C4-2B (cell line): Measurements from ENCODE around the gene COP1.

Experiments
- H3K27ac ChIP-seq: fragments of 450-650 bp; 2 replicates; pipeline ENCODE4 v1.5.1; 2017
- ZFX ChIP-seq: fragments of 450-650 bp; IDR thresholded peaks from 2 replicates; pipeline ENCODE4 v1.6.1; 2017
- TF ChIP-seq, protein P1 (sequence below): fragments of 450-650 bp; conservative IDR thresholded peaks from 2 replicates; pipeline ENCODE4 v1.5.1; 2017; ENCODE audit warnings: mild to moderate bottlenecking

Gene COP1

GRCh38 chr1:176066709-176067108 is 140.4 kb downstream of the COP1 start:
- H3K27ac ChIP-seq = no peak overlapping the region
- no peak for TF ChIP-seq ZFX
- TF ChIP-seq, protein P1, sequence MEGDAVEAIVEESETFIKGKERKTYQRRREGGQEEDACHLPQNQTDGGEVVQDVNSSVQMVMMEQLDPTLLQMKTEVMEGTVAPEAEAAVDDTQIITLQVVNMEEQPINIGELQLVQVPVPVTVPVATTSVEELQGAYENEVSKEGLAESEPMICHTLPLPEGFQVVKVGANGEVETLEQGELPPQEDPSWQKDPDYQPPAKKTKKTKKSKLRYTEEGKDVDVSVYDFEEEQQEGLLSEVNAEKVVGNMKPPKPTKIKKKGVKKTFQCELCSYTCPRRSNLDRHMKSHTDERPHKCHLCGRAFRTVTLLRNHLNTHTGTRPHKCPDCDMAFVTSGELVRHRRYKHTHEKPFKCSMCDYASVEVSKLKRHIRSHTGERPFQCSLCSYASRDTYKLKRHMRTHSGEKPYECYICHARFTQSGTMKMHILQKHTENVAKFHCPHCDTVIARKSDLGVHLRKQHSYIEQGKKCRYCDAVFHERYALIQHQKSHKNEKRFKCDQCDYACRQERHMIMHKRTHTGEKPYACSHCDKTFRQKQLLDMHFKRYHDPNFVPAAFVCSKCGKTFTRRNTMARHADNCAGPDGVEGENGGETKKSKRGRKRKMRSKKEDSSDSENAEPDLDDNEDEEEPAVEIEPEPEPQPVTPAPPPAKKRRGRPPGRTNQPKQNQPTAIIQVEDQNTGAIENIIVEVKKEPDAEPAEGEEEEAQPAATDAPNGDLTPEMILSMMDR = no peak

- no peak for TF ChIP-seq ZFX
- TF ChIP-seq, protein P1 = no peak
- H3K27ac ChIP-seq = no peak overlapping the region
These were observed 148.4 kb downstream of the COP1 start for GRCh38 chr1:176058686-176059085.

- TF ChIP-seq ZFX = no peak
- TF ChIP-seq, protein P1 = no peak
- no peak overlapping the region for H3K27ac ChIP-seq
These were observed 150.8 kb downstream of the COP1 start for GRCh38 chr1:176056312-176056711.

- TF ChIP-seq, protein P1 = no peak
- TF ChIP-seq ZFX = no peak
- no peak overlapping the region for H3K27ac ChIP-seq
These were observed 151.7 kb downstream of the COP1 start for GRCh38 chr1:176055398-176055797.

DNA sequence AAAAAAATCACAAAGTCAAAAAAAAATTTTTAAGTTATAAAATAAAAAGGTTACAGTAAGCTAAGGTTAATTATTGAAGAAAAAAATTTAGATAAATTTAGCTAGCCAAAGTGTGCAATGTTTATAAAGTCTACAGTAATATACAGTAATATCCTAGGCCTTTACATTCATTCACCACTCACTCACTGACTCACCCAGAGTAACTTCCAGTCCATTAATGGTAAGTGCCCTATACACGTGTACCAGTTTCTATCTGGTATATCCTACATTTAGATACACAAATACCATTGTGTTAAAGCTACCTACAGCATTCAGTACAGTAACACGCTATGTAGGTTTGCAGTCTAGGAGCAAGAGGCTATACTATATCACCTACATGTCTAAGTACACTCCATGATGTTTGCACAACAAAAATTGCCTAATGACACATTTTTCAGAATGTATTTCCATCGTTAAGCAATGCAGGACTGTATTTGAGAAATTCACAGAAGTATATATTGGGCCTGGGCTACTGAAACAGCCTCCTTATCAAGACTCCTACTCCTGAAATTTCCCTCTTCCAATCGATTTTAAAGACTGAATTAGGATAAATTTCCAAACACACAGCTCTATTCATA is 155.1 kb downstream of the COP1 start:
- TF ChIP-seq, protein P1 = no peak
- no peak for TF ChIP-seq ZFX
- no peak overlapping the region for H3K27ac ChIP-seq

DNA sequence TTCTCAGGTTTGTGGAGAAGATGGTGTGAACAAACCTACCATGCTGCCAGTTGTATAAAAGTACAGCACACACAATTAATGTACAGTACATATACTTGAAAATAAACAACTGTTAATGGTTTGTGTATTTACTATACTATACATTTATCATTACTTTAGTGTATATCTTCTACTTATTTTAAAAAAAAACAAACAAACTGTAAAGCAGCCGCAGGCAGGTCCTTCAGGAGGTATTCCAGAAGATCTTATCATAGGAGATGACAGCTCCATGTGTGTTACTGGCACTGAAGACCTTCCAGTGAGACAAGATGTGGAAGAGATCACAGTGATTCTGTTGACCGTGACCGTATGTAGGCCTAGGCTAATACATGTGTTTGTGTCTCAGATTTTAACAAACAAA is 155.7 kb downstream of the COP1 start:
- H3K27ac ChIP-seq = no peak overlapping the region
- no peak for TF ChIP-seq ZFX
- TF ChIP-seq, protein P1 = no peak

GRCh38 chr1:176049582-176049981 is 157.5 kb downstream of the COP1 start:
- H3K27ac ChIP-seq = no peak overlapping the region

More at GRCh38 chr1:176049582-176049981, 157.5 kb downstream of the COP1 start:
- TF ChIP-seq ZFX = no peak
- TF ChIP-seq, protein P1 = no peak
